Nephron progenitor cell (in vitro differentiated cells): ENCODE measurements around the gene TMTC4.

Experiments used
- DNase-seq: peaks from one replicate; pipeline ENCODE4 v3.0.0; 2021
- H3K27ac Mint-ChIP-seq: 2 replicates; pipeline ENCODE4 v1.8.0; 2021; ENCODE audit warnings: mild to moderate bottlenecking, moderate library complexity, mixed read lengths
- H3K27me3 Mint-ChIP-seq: 2 replicates; pipeline ENCODE4 v1.8.0; 2021; ENCODE audit warnings: mild to moderate bottlenecking, low read depth, mixed read lengths; ENCODE audit not compliant: poor library complexity
- H3K36me3 Mint-ChIP-seq: 2 replicates; pipeline ENCODE4 v1.8.0; 2021; ENCODE audit warnings: low read depth, mixed read lengths
- H3K4me1 Mint-ChIP-seq: 2 replicates; pipeline ENCODE4 v1.8.0; 2021; ENCODE audit warnings: mixed read lengths
- H3K4me3 Mint-ChIP-seq: 2 replicates; pipeline ENCODE4 v1.8.0; 2021; ENCODE audit warnings: mild to moderate bottlenecking, moderate library complexity, mixed read lengths
- H3K9me3 Mint-ChIP-seq: 2 replicates; pipeline ENCODE4 v1.8.0; 2021; ENCODE audit warnings: mild to moderate bottlenecking, moderate library complexity, mixed read lengths
- TF ChIP-seq, protein P1 (sequence below): fragments of 200-600 bp; sonication (generic); IDR thresholded peaks from 2 replicates; pipeline ENCODE4 v1.5.0; 2021; ENCODE audit warnings: antibody characterized with exemption

TMTC4 gene

GRCh38 chr13:100657881-100658315, 16.7 kb downstream of the TMTC4 start:
- TF ChIP-seq, protein P1, sequence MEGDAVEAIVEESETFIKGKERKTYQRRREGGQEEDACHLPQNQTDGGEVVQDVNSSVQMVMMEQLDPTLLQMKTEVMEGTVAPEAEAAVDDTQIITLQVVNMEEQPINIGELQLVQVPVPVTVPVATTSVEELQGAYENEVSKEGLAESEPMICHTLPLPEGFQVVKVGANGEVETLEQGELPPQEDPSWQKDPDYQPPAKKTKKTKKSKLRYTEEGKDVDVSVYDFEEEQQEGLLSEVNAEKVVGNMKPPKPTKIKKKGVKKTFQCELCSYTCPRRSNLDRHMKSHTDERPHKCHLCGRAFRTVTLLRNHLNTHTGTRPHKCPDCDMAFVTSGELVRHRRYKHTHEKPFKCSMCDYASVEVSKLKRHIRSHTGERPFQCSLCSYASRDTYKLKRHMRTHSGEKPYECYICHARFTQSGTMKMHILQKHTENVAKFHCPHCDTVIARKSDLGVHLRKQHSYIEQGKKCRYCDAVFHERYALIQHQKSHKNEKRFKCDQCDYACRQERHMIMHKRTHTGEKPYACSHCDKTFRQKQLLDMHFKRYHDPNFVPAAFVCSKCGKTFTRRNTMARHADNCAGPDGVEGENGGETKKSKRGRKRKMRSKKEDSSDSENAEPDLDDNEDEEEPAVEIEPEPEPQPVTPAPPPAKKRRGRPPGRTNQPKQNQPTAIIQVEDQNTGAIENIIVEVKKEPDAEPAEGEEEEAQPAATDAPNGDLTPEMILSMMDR = no peak
- H3K9me3 Mint-ChIP-seq = no peaks in the 10 kb centered on the region
- peaks cover 18% of the 10 kb centered on the region for H3K4me1 Mint-ChIP-seq
- H3K4me3 Mint-ChIP-seq = no peak overlapping the region
- H3K27me3 Mint-ChIP-seq = no peaks in the 10 kb centered on the region
- peak overlapping the region; percentile 91 for H3K27ac Mint-ChIP-seq
- DNase-seq = no peak
- peaks cover 80% of the 10 kb centered on the region for H3K36me3 Mint-ChIP-seq

DNA sequence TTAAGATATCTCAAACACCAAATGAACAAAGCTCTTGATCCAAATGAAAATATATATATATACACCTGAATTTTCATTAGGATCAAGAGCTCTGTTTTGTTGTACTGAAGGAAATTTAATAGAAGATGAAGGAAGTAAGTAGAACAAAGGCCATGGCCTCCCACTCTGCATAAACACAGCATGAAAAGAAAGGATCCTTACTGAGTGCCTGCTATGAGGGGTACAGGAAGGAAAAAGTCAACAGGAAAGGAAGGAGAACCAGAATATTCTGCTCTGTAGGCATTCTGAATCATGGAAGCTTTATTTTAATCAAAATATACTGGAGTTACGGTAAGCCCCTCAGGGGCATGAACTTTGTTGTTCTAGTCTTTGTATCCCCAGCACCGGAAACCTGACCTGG, 22.1 kb downstream of the TMTC4 start:
- Mint-ChIP-seq H3K4me1 (peaks cover 16% of the 10 kb centered on the region), H3K27ac (peak overlapping the region; percentile 89), H3K27me3 (no peaks in the 10 kb centered on the region), H3K36me3 (peaks cover 75% of the 10 kb centered on the region), H3K4me3 (no peak overlapping the region), H3K9me3 (no peaks in the 10 kb centered on the region)
- DNase-seq = no peak
- TF ChIP-seq, protein P1 = no peak

DNA sequence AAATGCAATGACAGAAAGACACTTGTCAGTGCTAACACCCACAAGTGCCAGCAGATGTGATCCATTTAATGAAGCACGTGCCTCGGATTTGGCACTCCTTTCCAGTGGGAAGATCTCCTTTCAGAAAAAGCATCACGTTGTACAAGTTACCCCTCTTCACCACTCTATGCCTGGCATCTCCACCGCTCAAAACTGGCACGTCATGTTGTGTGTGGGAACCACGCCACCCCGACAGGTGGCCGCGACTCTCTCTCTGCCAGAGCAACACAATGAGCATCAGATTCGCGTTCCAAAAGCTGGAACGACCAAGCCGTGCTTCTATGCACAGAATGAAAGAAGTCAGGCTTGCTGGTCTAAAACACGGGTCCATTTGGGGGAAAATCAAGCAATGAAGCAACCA, 24.3 kb downstream of the TMTC4 start:
- no peak for DNase-seq
- TF ChIP-seq, protein P1 = no peak
- Mint-ChIP-seq H3K9me3 (no peaks in the 10 kb centered on the region), H3K27ac (no peak overlapping the region), H3K36me3 (peaks cover 66% of the 10 kb centered on the region), H3K4me3 (no peak overlapping the region), H3K27me3 (no peaks in the 10 kb centered on the region), H3K4me1 (peaks cover 18% of the 10 kb centered on the region)

- peaks cover 37% of the 10 kb centered on the region for H3K4me1 Mint-ChIP-seq
- peaks cover 63% of the 10 kb centered on the region for H3K36me3 Mint-ChIP-seq
- H3K27me3 Mint-ChIP-seq = no peaks in the 10 kb centered on the region
- H3K9me3 Mint-ChIP-seq = no peaks in the 10 kb centered on the region
- H3K4me3 Mint-ChIP-seq = no peak overlapping the region
- no peak for DNase-seq
- TF ChIP-seq, protein P1 = no peak
- H3K27ac Mint-ChIP-seq = no peak overlapping the region
Measured at GRCh38 chr13:100648354-100648753, 26.2 kb downstream of the TMTC4 start.

DNA sequence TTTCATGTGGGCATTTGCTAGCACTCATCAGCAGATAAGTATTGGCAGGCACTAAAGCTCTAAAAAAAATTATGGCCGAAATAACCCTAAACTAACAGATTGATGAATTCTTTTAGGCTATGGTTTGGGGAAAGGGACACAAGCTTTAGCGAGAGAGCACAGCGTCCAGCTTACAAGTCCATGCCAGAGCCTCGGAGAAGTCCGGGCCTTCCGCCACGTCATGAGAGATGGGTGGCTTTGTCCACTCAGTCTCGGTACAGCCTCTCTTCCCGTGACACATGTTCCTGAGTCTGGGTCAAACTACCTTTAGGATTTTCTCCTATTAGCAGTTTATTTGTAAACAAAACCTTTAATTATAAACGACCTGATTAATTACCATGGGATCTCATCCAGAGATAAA, 27.7 kb downstream of the TMTC4 start:
- Mint-ChIP-seq H3K27ac (peak overlapping the region; percentile 54), H3K4me3 (no peak overlapping the region), H3K9me3 (no peaks in the 10 kb centered on the region), H3K27me3 (no peaks in the 10 kb centered on the region), H3K36me3 (peaks cover 62% of the 10 kb centered on the region), H3K4me1 (peaks cover 40% of the 10 kb centered on the region)
- TF ChIP-seq, protein P1 = no peak
- no peak for DNase-seq

GRCh38 chr13:100646030-100646673, 28.4 kb downstream of the TMTC4 start:
- Mint-ChIP-seq H3K4me1 (peaks cover 40% of the 10 kb centered on the region), H3K36me3 (peaks cover 62% of the 10 kb centered on the region), H3K27ac (peak overlapping the region; percentile 13), H3K4me3 (no peak overlapping the region), H3K27me3 (no peaks in the 10 kb centered on the region), H3K9me3 (no peaks in the 10 kb centered on the region)
- TF ChIP-seq, protein P1 = peak; percentile 44
- DNase-seq = peak; percentile 30
